Measurements from ENCODE around the gene CUX1.

DNA sequence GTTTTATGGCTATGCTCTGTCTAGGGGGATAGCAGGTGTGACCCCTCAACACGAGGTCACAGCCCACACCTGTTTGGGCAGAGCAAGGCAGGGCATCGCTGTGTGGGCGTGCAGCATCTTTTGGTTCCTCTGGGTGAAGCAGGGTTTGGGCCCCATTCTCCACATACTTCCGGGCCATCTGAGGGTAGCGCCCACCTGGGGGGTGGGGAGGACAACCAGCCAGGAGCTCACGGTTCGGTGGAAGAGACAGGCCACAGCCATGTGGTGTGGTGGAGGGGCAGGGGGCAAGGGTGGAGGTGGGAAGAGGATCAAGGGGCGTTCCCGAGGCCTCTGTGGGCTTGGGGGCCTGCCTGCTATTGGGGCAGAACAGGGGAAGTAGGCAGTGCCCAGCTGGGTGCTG, 471.6 kb downstream of the CUX1 start:
- TF ChIP-seq, protein P1, sequence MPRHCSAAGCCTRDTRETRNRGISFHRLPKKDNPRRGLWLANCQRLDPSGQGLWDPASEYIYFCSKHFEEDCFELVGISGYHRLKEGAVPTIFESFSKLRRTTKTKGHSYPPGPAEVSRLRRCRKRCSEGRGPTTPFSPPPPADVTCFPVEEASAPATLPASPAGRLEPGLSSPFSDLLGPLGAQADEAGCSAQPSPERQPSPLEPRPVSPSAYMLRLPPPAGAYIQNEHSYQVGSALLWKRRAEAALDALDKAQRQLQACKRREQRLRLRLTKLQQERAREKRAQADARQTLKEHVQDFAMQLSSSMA (CRISPR knock-in tag; IDR thresholded peaks at IDR 0.05), result no peak
- TF ChIP-seq, protein P2, sequence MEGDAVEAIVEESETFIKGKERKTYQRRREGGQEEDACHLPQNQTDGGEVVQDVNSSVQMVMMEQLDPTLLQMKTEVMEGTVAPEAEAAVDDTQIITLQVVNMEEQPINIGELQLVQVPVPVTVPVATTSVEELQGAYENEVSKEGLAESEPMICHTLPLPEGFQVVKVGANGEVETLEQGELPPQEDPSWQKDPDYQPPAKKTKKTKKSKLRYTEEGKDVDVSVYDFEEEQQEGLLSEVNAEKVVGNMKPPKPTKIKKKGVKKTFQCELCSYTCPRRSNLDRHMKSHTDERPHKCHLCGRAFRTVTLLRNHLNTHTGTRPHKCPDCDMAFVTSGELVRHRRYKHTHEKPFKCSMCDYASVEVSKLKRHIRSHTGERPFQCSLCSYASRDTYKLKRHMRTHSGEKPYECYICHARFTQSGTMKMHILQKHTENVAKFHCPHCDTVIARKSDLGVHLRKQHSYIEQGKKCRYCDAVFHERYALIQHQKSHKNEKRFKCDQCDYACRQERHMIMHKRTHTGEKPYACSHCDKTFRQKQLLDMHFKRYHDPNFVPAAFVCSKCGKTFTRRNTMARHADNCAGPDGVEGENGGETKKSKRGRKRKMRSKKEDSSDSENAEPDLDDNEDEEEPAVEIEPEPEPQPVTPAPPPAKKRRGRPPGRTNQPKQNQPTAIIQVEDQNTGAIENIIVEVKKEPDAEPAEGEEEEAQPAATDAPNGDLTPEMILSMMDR (CRISPR knock-in tag; IDR thresholded peaks at IDR 0.05), result no peak
